Lung (tissue), 12 donors: ENCODE measurements around the gene SLC10A3. TPM values are rescaled to one million over a fixed set of nuclear protein-coding genes. Genes with fewer than 3 reads are reported as not detected.

ENCODE experiments used
- ATAC-seq: fragments of 200-7000 bp; cut with Tn5 transposase; one replicate; pipeline ENCODE4 v1.9.1; 2020; ENCODE audit warnings: moderate number of reproducible peaks; ENCODE audit not compliant: insufficient read depth, low FRiP score
- DNase-seq, 3 donors: peaks; one replicate each; pipeline ENCODE4 v3.0.0-alpha.2; 2013 to 2017
- H3K27ac ChIP-seq, 2 donors: one replicate each; pipeline ENCODE4 v1.5.1; 2013; ENCODE audit warnings: mild to moderate bottlenecking in 2 of 2, moderate library complexity in 2 of 2, control low read depth in 1 of 2, inconsistent platforms in 1 of 2, low read depth in 1 of 2, low read length in 1 of 2
- H3K27me3 ChIP-seq, 3 donors: one replicate each; pipeline ENCODE4 v1.5.1; 2013; ENCODE audit warnings: low read length in 2 of 3; ENCODE audit not compliant: control insufficient read depth in 3 of 3, insufficient read depth in 3 of 3
- H3K36me3 ChIP-seq, 4 donors: one replicate each; pipeline ENCODE4 v1.5.1; 2013; ENCODE audit warnings: low read length in 4 of 4, mild to moderate bottlenecking in 1 of 4, moderate library complexity in 1 of 4; ENCODE audit not compliant: control insufficient read depth in 4 of 4, insufficient read depth in 4 of 4
- H3K4me1 ChIP-seq, 5 donors: one replicate each; pipeline ENCODE4 v1.5.1; 2013; ENCODE audit warnings: low read length in 5 of 5, mild to moderate bottlenecking in 2 of 5, moderate library complexity in 1 of 5; ENCODE audit not compliant: control insufficient read depth in 5 of 5, insufficient read depth in 5 of 5
- H3K4me3 ChIP-seq: one replicate; pipeline ENCODE4 v1.5.1; 2013; ENCODE audit warnings: mild to moderate bottlenecking, control low read depth, moderate library complexity
- H3K9ac ChIP-seq, 2 donors: one replicate each; pipeline ENCODE4 v1.5.1; 2013; ENCODE audit warnings: low read length in 2 of 2, control low read depth in 1 of 2; ENCODE audit not compliant: insufficient read depth in 1 of 2
- H3K9me3 ChIP-seq, 4 donors: one replicate each; pipeline ENCODE4 v1.5.1; 2013; ENCODE audit warnings: low read length in 3 of 4, mild to moderate bottlenecking in 1 of 4, moderate library complexity in 1 of 4; ENCODE audit not compliant: control insufficient read depth in 4 of 4, insufficient read depth in 3 of 4
- WGBS, 2 donors: extraction: QIAGEN DNeasy Blood & Tissue Kit; methylation state at CpG; one replicate each; pipeline ENCODE4 v1.1.7; 2013; 5-methylcytosine and 5-hydroxymethylcytosine counted together
- polyA plus RNA-seq, 2 donors: library from polyadenylated mRNA; stranded (reverse); fragments of 200-250 nt; gene quantifications; one replicate each; pipeline ENCODE4 v1.2.1, GENCODE V29; 2013
- total RNA-seq, 2 donors: library from RNA; depleted of rRNA in 1 of 2; stranded (reverse); fragments of >200 nt in 1 of 2; gene quantifications; one replicate each; pipeline ENCODE4 v1.2.1, GENCODE V29; 2014 to 2021
- TF ChIP-seq, protein P1 (sequence below): IDR thresholded peaks from 2 replicates; pipeline ENCODE4 v1.5.1; 2012; ENCODE audit warnings: mild to moderate bottlenecking; ENCODE audit errors: control extremely low read depth, extremely low read depth
- donor health status: control.
- donor health status: control.
- donor health status: Bipolar disorder and iron deficiency.
- donor health status: healthy.
- donor health status: DM: yes; HTN: yes; CAD: no.

Gene SLC10A3
- total and polyA plus RNA-seq, 4 donors: 11.1 to 33.0 (median 29.1) TPM

DNA sequence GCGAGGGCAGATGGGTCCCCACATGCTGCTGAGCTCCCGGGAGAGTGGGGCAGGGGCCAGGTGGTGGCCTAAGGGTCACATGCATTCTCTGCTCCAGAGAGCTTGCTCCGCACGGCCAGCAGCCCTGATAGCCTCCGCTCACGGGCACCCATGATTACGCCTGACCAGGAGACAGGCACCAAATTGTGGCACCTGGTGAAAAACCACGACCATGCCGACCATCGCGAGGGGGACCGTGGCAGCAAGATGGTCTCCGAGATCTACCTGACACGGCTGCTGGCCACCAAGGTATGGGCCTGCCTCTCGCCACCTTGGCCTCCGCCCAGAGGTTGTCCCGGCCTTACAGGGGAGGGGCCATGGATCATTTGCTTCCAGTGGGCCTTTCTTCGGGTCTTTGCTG is 20.5 kb downstream of the SLC10A3 start:
- ATAC-seq: no peak

GRCh38 chrX:154469114-154469513 is 21.3 kb downstream of the SLC10A3 start:
- no peak for ATAC-seq
- DNase-seq: no peak
- Histone ChIP-seq H3K27ac (no peak overlapping the region), H3K4me1 (no peaks in the 10 kb centered on the region), H3K4me3 (no peak overlapping the region), H3K36me3 (peaks cover 2 to 43% (median 9%) of the 10 kb centered on the region in 4 donors), H3K9me3 (peaks cover 0 to 7% (median 0%) of the 10 kb centered on the region in 4 donors), H3K9ac (no peak overlapping the region), H3K27me3 (no peaks in the 10 kb centered on the region)
- 87 to 95% methylated on average over 6 to 9 of the region's 9 CpGs for WGBS, 2 donors
- TF ChIP-seq, protein P1, sequence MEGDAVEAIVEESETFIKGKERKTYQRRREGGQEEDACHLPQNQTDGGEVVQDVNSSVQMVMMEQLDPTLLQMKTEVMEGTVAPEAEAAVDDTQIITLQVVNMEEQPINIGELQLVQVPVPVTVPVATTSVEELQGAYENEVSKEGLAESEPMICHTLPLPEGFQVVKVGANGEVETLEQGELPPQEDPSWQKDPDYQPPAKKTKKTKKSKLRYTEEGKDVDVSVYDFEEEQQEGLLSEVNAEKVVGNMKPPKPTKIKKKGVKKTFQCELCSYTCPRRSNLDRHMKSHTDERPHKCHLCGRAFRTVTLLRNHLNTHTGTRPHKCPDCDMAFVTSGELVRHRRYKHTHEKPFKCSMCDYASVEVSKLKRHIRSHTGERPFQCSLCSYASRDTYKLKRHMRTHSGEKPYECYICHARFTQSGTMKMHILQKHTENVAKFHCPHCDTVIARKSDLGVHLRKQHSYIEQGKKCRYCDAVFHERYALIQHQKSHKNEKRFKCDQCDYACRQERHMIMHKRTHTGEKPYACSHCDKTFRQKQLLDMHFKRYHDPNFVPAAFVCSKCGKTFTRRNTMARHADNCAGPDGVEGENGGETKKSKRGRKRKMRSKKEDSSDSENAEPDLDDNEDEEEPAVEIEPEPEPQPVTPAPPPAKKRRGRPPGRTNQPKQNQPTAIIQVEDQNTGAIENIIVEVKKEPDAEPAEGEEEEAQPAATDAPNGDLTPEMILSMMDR: no peak

More for the DNA sequence above, 20.5 kb downstream of the SLC10A3 start:
- Histone ChIP-seq H3K4me3 (no peak overlapping the region), H3K27ac (no peak overlapping the region), H3K4me1 (no peaks in the 10 kb centered on the region), H3K9me3 (peaks cover 0 to 7% (median 0%) of the 10 kb centered on the region in 4 donors), H3K36me3 (peaks cover 2 to 43% (median 7%) of the 10 kb centered on the region in 4 donors), H3K9ac (no peak overlapping the region), H3K27me3 (no peaks in the 10 kb centered on the region)
- 93 to 94% methylated on average over 11 to 18 of the region's 18 CpGs for WGBS, 2 donors
- TF ChIP-seq, protein P1: no peak
- DNase-seq: no peak

- ATAC-seq (no peak), DNase-seq (no peak)
- Histone ChIP-seq H3K4me1 (no peaks in the 10 kb centered on the region), H3K27ac (no peak overlapping the region), H3K4me3 (no peak overlapping the region), H3K9ac (no peak overlapping the region), H3K36me3 (peaks cover 2 to 43% (median 9%) of the 10 kb centered on the region in 4 donors), H3K27me3 (no peaks in the 10 kb centered on the region), H3K9me3 (peaks cover 0 to 7% (median 0%) of the 10 kb centered on the region in 4 donors)
- WGBS, 2 donors: 96 to 97% methylated on average over 19 to 23 of the region's 23 CpGs
- TF ChIP-seq, protein P1: no peak
Observed at GRCh38 chrX:154468217-154468616, 22.2 kb downstream of the SLC10A3 start.

DNA sequence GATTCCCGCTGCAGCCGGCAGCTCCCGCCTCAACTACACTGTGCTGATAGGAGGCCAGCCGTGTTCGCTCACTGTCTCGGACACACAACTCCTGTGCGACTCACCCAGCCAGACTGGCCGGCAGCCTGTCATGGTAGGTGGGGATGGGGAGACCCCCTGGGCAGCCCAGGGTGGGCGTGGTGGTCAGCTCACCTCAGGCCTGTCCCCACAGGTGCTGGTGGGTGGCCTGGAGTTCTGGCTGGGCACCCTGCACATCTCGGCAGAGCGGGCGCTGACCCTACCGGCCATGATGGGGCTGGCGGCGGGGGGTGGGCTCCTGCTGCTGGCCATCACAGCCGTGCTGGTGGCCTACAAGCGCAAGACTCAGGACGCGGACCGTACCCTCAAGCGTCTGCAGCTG is 22.9 kb downstream of the SLC10A3 start:
- H3K9ac ChIP-seq: no peak overlapping the region
- no peaks in the 10 kb centered on the region for H3K27me3 ChIP-seq
- H3K27ac ChIP-seq: no peak overlapping the region
- H3K9me3 ChIP-seq: peaks cover 0 to 7% (median 0%) of the 10 kb centered on the region in 4 donors
- H3K4me1 ChIP-seq: no peaks in the 10 kb centered on the region
- 95 to 100% methylated on average over 4 to 21 of the region's 21 CpGs for WGBS, 2 donors
- H3K4me3 ChIP-seq: no peak overlapping the region
- H3K36me3 ChIP-seq: peaks cover 3 to 42% (median 9%) of the 10 kb centered on the region in 4 donors
- ATAC-seq (no peak), DNase-seq (no peak)
- TF ChIP-seq, protein P1: no peak
